ENCODE measurements around the gene BRCA1.
"Not testable (repeated sequence)": the region's sequence is repeated elsewhere in the genome, so short reads cannot be mapped to it uniquely, and the experiment has no call there.

The BRCA1 gene

DNA sequence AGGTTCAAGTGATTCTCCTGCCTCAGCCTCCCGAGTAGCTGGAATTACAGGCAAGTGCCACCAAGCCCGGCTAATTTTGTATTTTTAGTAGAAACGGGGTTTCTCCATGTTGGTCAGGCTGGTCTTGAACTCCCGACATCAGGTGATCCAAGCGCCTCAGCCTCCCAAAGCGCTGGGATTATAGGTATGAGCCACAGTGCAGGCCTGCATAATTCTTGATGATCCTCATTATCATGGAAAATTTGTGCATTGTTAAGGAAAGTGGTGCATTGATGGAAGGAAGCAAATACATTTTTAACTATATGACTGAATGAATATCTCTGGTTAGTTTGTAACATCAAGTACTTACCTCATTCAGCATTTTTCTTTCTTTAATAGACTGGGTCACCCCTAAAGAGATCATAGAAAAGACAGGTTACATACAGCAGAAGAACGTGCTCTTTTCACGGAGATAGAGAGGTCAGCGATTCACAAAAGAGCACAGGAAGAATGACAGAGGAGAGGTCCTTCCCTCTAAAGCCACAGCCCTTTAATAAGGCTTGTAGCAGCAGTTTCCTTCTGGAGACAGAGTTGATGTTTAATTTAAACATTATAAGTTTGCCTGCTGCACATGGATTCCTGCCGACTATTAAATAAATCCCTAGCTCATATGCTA, 62.1 kb downstream of the BRCA1 start:
- Histone ChIP-seq H3K27ac (no peak overlapping the region), H3K4me3 (no peak overlapping the region), H3K36me3 (ENCODE audit: insufficient read depth, low read length) (peaks cover 31% of the 10 kb centered on the region), H3K9me3 (ENCODE audit: low read depth, low read length) (no peaks in the 10 kb centered on the region), H3K9ac (ENCODE audit: insufficient read length) (no peak overlapping the region)
- TF ChIP-seq FOXP2 (optimal IDR thresholded peaks at IDR 0.05; ENCODE audit: control extremely low read depth, extremely low read length, insufficient read depth) (no peak), POLR2AphosphoS5 (IDR thresholded peaks at IDR 0.05; ENCODE audit: borderline replicate concordance, low read depth, low read length) (no peak), EZH2 (IDR thresholded peaks at IDR 0.05) (no peak)
- no peak for DNase-seq (ENCODE audit: low read depth, low spot score)

DNA sequence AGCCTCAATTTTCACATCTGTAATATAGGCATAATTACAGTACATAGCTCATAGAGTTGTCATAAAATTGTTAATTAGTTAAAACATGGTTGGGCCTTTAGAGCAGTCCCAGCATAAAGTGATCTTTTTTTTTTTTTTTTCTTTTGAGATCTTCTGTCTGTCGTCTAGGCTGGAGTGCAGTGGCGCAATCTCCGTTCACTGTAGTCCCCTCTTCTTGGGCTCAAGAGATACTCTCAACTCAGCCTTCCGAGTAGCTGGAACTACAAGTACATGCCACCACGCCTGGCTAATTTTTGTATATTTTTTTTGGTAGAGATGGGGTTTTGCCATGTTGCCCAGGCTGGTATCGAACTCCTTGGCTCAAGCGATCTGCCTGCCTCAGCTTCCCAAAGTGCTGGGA, 69.1 kb downstream of the BRCA1 start:
- no peak overlapping the region for H3K27ac ChIP-seq
- TF ChIP-seq EZH2 (IDR thresholded peaks at IDR 0.05) (no peak), FOXP2 (optimal IDR thresholded peaks at IDR 0.05; ENCODE audit: control extremely low read depth, extremely low read length, insufficient read depth) (no peak), POLR2AphosphoS5 (IDR thresholded peaks at IDR 0.05; ENCODE audit: borderline replicate concordance, low read depth, low read length) (no peak)
- no peaks in the 10 kb centered on the region for H3K9me3 ChIP-seq (ENCODE audit: low read depth, low read length)
- no peak overlapping the region for H3K9ac ChIP-seq (ENCODE audit: insufficient read length)
- no peak for DNase-seq (ENCODE audit: low read depth, low spot score)
- peaks cover 44% of the 10 kb centered on the region for H3K36me3 ChIP-seq (ENCODE audit: insufficient read depth, low read length)
- H3K4me3 ChIP-seq, result no peak overlapping the region

GRCh38 chr17:43053008-43053407, 72.2 kb downstream of the BRCA1 start:
- not testable (repeated sequence) for H3K9ac ChIP-seq (ENCODE audit: insufficient read length); H3K27ac ChIP-seq; H3K9me3 ChIP-seq (ENCODE audit: low read depth, low read length); DNase-seq (ENCODE audit: low read depth, low spot score); H3K4me3 ChIP-seq
- H3K36me3 ChIP-seq (ENCODE audit: insufficient read depth, low read length), result peaks cover 53% of the 10 kb centered on the region

GRCh38 chr17:43051969-43052368, 73.2 kb downstream of the BRCA1 start:
- DNase-seq (ENCODE audit: low read depth, low spot score), result no peak
- no peaks in the 10 kb centered on the region for H3K9me3 ChIP-seq (ENCODE audit: low read depth, low read length)
- no peak overlapping the region for H3K27ac ChIP-seq
- no peak overlapping the region for H3K4me3 ChIP-seq
- no peak overlapping the region for H3K9ac ChIP-seq (ENCODE audit: insufficient read length)
- peaks cover 59% of the 10 kb centered on the region for H3K36me3 ChIP-seq (ENCODE audit: insufficient read depth, low read length)
- no peak for TF ChIP-seq POLR2AphosphoS5 (IDR thresholded peaks at IDR 0.05; ENCODE audit: borderline replicate concordance, low read depth, low read length)
- TF ChIP-seq EZH2 (IDR thresholded peaks at IDR 0.05), result no peak

DNA sequence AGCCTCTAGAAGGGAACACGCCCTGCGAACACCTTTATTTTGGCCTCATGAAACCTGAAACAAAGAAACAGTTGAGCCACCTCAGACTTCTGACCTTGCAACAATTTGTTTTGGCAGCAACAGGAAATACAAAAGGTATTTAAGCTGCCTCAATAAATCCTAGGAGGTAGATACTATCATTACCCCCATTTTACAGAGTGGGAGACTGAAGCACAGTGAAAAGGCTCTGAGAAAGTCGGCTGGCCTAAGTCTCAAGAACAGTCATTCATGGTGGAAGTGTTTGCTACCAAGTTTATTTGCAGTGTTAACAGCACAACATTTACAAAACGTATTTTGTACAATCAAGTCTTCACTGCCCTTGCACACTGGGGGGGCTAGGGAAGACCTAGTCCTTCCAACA, 81.1 kb downstream of the BRCA1 start:
- no peak overlapping the region for H3K9ac ChIP-seq (ENCODE audit: insufficient read length)
- DNase-seq (ENCODE audit: low read depth, low spot score), result no peak
- no peaks in the 10 kb centered on the region for H3K9me3 ChIP-seq (ENCODE audit: low read depth, low read length)
- H3K36me3 ChIP-seq (ENCODE audit: insufficient read depth, low read length), result peaks cover 31% of the 10 kb centered on the region
- no peak overlapping the region for H3K27ac ChIP-seq
- TF ChIP-seq POLR2AphosphoS5 (IDR thresholded peaks at IDR 0.05; ENCODE audit: borderline replicate concordance, low read depth, low read length) (no peak), FOXP2 (optimal IDR thresholded peaks at IDR 0.05; ENCODE audit: control extremely low read depth, extremely low read length, insufficient read depth) (no peak), EZH2 (IDR thresholded peaks at IDR 0.05) (no peak)
- H3K4me3 ChIP-seq, result no peak overlapping the region

GRCh38 chr17:43043307-43043706, 81.9 kb downstream of the BRCA1 start:
- no peak overlapping the region for H3K27ac ChIP-seq
- DNase-seq (ENCODE audit: low read depth, low spot score), result no peak

DNA sequence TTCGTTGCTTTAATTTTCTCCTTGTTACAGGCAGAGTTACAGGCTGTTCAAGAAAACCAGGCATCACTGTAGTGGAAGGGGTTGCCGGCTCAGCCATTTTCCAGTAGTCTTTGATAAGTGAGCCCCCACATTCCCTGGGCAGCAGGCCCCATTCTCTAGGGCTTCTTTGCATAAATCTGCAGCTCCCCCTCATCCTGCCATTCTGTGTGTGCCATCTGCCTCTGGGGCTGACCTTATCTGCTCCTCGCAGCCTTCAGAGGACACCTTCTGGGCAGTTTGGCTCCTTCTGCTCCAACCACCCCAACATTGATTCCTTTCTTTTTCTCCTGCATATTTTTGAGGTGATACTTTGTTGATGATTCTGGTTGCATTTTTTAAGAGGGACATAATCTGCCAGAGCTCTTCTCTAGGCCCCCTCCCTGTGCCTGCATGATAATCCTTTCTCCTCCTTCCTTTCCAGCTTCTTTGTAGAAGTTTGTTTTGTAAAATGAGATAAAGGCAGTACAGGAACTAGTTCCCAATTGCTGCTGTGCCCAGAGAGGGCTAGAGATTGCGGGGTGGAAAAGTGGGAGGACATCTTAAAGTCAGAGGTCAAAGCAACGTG, 83.0 kb downstream of the BRCA1 start:
- no peak for DNase-seq (ENCODE audit: low read depth, low spot score)
- Histone ChIP-seq H3K36me3 (ENCODE audit: insufficient read depth, low read length) (peaks cover 21% of the 10 kb centered on the region), H3K9ac (ENCODE audit: insufficient read length) (no peak overlapping the region), H3K27ac (no peak overlapping the region), H3K9me3 (ENCODE audit: low read depth, low read length) (no peaks in the 10 kb centered on the region), H3K4me3 (no peak overlapping the region)
- TF ChIP-seq FOXP2 (optimal IDR thresholded peaks at IDR 0.05; ENCODE audit: control extremely low read depth, extremely low read length, insufficient read depth) (no peak), EZH2 (IDR thresholded peaks at IDR 0.05) (no peak), POLR2AphosphoS5 (IDR thresholded peaks at IDR 0.05; ENCODE audit: borderline replicate concordance, low read depth, low read length) (no peak)

More at GRCh38 chr17:43043307-43043706, 81.9 kb downstream of the BRCA1 start:
- peaks cover 25% of the 10 kb centered on the region for H3K36me3 ChIP-seq (ENCODE audit: insufficient read depth, low read length)
- H3K9me3 ChIP-seq (ENCODE audit: low read depth, low read length), result no peaks in the 10 kb centered on the region
- H3K9ac ChIP-seq (ENCODE audit: insufficient read length), result no peak overlapping the region
- H3K4me3 ChIP-seq, result no peak overlapping the region
- no peak for TF ChIP-seq EZH2 (IDR thresholded peaks at IDR 0.05)
- TF ChIP-seq FOXP2 (optimal IDR thresholded peaks at IDR 0.05; ENCODE audit: control extremely low read depth, extremely low read length, insufficient read depth), result no peak
- no peak for TF ChIP-seq POLR2AphosphoS5 (IDR thresholded peaks at IDR 0.05; ENCODE audit: borderline replicate concordance, low read depth, low read length)

DNA sequence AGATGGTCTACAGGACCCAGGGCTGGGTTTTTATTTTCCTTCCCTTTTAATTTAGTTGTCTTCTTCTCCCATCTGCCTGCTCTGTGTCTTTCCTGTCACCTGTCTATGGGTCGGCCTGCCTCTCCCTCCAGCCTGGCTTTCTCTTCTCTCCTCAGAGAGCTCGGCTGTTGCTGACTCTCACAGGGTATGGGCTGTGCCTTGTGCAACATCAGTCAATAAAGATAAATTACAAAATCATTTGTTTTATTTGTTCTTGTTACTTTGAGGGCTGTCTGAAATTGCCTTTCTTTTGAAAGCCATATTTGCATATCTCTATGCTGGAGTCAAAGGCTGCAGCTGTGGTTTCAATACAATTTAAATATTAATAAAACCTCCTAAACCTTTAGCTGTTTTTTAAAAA, 84.5 kb downstream of the BRCA1 start:
- Histone ChIP-seq H3K27ac (no peak overlapping the region), H3K9me3 (ENCODE audit: low read depth, low read length) (no peaks in the 10 kb centered on the region), H3K4me3 (no peak overlapping the region), H3K36me3 (ENCODE audit: insufficient read depth, low read length) (peaks cover 18% of the 10 kb centered on the region), H3K9ac (ENCODE audit: insufficient read length) (no peak overlapping the region)
- TF ChIP-seq EZH2 (IDR thresholded peaks at IDR 0.05), result no peak
- TF ChIP-seq POLR2AphosphoS5 (IDR thresholded peaks at IDR 0.05; ENCODE audit: borderline replicate concordance, low read depth, low read length), result no peak
- TF ChIP-seq FOXP2 (optimal IDR thresholded peaks at IDR 0.05; ENCODE audit: control extremely low read depth, extremely low read length, insufficient read depth), result no peak
- no peak for DNase-seq (ENCODE audit: low read depth, low spot score)

GRCh38 chr17:43039646-43040045, 85.5 kb downstream of the BRCA1 start:
- H3K9me3 ChIP-seq (ENCODE audit: low read depth, low read length), result no peaks in the 10 kb centered on the region
- H3K4me3 ChIP-seq, result no peak overlapping the region
- H3K36me3 ChIP-seq (ENCODE audit: insufficient read depth, low read length), result peaks cover 11% of the 10 kb centered on the region
- no peak overlapping the region for H3K27ac ChIP-seq
- no peak for DNase-seq (ENCODE audit: low read depth, low spot score)
- no peak overlapping the region for H3K9ac ChIP-seq (ENCODE audit: insufficient read length)
- TF ChIP-seq EZH2 (IDR thresholded peaks at IDR 0.05) (no peak), FOXP2 (optimal IDR thresholded peaks at IDR 0.05; ENCODE audit: control extremely low read depth, extremely low read length, insufficient read depth) (no peak), POLR2AphosphoS5 (IDR thresholded peaks at IDR 0.05; ENCODE audit: borderline replicate concordance, low read depth, low read length) (no peak)
